ENCODE measurements around the gene FNDC1. TPM values are rescaled to one million over a fixed set of nuclear protein-coding genes. Genes with fewer than 3 reads are reported as not detected.

Gene FNDC1
- total RNA-seq, 1 donor from 2014 or later = not detected

DNA sequence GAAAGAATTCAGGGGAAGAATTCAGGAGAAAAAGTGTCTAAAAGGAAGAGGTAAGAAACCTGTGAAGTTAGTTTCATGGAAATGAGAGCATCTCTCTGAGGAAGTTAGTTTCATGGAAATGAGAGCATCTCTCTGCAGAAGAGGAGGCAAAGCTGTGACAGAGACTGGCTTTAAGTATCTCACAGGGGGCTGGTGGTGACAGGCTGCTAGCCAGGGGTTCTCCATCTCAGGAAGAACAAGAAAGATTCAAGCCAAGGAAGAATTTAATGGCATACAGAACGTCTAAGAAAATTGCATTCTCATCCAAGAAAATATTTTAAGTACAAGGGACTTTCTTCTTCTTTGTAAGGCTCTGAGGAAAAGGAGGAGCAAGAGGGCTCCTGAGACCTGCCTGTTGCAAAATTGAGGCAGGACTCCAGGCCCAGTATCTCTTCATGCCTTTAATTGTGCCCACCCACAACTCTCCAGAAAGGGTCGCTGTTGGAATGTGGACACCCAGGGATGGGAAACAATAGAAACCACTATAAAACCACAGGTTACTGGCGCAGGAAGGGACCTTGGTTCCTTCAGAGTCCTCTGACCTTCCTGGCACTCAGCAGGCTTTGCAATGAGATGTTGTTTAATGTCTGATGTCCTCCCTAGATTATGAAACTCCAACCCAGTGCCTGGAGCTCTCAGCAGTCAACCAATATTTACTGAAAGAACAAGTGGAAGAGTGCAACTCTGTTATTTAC is 136.8 kb downstream of the FNDC1 start:
- no peak for DNase-seq (ENCODE audit: low read depth)

DNA sequence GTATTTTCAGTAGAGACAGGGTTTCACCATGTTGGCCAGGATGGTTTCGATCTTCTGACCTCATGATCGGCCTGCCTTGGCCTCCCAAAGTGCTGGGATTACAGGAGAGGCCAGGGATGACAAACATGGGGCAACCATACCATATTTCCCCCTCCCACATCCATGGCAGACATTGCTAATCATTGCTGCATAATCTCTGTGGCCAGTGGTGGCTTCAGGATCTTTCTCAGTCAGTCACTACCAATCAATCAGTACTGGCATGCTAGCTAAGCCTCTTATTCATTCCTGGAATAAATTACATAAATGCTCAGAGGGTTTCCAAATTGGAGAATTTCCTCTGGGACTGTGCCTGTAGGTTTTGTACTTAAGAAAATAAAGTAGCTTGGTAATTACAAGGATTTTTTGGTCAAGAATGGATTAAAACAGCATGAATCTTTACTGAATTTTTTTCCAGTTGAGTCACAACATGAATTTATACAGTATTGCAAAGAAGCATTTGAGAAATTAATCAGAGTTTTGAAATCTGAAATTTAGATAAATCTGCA is 138.1 kb downstream of the FNDC1 start:
- no peak for DNase-seq (ENCODE audit: low read depth)

DNA sequence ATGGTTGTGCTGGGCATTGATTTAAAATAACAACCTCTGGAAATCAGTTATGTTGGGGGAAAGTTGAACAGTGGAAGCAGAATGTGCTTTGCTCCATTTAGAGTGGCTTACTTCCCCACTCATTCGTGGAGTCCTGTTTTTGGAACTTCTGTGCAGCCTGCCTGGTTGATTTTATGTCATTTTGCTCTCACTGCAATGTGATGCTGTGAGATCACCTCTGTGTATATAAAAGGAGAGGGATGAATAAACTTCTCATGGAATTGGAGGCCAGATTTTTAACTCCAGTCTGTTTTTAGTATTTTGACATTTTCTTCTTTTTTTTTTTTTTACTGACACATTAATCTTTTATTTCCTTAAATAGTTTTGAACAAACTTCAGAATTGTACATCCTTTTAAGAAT is 139.0 kb downstream of the FNDC1 start:
- DNase-seq (ENCODE audit: low read depth) = no peak

DNA sequence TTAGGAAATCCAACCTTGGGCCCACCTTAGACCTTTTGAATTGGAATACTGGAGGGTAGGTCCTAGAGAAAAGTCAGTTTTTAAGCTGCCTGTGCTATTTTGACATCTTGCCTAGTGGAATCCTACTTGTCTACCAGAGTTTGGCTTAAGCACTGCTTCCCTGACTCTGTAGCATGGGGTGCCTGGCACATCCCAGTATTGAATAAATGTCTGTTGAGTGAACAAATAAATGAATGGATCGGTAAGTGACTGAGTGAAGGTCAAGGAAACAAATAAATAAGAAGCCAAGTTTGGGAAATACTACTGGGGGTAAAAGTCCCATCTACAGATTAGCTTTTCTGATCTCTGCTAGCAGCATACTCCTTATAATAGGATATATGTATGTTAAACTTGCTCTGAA is 140.5 kb downstream of the FNDC1 start:
- no peak for DNase-seq (ENCODE audit: low read depth)

DNA sequence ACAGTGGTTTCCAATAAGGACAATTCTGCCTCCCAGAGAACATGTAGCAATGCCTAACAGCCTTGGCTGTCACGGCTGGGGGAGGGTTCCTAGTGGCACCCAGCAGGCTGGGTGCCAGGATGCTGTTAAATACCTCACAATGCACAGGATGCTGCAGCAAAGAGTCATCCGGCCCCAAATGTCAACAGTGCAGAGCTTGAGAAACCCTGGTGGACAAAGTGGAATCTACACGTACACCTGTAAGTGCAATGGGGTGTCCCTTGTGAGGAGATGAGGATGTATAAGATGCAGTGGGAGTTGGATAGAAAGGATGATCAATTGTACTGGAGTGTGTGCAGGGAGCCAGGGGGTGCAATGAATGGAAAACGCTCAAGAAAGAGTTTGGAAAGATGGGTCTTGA is 142.4 kb downstream of the FNDC1 start:
- no peak for DNase-seq (ENCODE audit: low read depth)

DNA sequence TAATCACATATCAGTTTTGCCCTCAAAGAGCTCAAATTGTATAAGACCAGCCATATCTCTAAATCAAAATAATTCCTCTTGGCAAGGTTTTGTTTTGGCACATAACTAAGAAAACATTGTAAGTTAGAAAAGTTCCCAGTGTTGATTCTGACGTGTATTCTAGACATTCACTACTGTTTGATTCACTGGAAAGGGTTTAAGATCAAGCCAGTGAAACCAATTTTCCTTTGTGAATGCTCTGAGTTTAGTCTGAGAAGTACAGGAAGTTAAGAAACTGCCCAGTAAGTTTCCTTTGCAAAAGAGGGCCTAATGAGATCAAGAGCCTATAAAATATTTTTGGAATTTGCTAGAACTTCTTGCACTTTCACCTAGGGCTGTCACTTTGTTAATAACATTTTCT is 143.0 kb downstream of the FNDC1 start:
- DNase-seq (ENCODE audit: low read depth) = no peak

DNA sequence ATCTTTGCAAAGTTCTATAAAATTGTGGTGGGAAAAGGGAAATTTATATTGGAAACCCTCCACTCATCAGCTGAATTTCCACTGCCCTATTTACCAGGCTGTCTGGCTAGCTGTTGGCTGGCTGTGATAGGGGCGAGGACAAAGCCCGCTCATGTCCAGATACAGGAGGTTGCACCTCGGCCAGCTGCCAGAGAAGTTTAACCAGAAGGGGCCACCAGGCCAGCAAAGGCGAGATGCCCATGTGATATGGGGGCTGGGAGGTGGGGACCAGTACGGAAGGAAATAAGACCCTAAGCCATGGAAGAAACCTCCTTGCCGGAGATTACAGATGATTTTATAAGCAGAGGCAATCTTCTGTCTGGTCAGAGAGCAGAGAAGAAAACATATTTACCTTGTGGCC is 143.8 kb downstream of the FNDC1 start:
- DNase-seq (ENCODE audit: low read depth) = no peak

DNA sequence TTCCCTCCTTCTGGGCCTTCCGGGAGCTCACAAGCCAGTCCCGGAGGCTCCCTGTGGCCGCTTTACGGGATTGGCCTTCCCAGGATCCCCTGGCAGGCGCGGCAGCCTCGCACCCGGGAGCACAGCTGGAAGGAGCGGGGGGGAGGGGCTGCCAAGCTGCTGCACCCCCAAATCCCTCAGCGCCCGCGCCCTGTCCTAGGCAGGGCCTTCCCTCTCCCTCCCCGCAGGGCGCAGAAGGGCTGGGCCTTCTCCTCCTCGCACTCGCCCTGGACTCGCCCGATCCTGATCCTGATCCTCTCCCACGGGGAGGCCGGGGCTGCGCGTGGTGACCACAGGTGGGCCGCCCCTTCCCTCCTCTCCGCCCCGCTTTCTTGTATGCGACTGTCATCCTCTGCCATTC is 146.4 kb downstream of the FNDC1 start:
- DNase-seq (ENCODE audit: low read depth) = no peak

DNA sequence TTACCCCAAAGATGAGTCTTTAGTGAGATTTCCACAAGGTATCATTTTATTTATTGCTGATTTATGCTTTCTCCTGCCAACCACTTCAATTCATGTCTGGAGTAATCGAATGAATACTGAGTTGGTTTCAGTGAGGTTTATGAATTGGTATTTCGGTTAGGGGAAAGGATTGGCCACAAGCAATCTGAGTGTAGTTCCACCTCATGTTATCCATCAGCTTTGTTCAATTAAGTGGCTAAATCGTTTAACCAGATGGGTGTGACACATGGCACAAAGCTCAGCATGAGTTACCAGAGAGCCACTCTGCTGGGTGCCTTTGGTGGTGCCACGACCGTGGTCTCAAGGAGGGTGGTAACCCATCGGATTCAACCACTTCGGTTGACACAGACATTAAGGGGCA is 148.2 kb downstream of the FNDC1 start:
- DNase-seq (ENCODE audit: low read depth) = no peak

DNA sequence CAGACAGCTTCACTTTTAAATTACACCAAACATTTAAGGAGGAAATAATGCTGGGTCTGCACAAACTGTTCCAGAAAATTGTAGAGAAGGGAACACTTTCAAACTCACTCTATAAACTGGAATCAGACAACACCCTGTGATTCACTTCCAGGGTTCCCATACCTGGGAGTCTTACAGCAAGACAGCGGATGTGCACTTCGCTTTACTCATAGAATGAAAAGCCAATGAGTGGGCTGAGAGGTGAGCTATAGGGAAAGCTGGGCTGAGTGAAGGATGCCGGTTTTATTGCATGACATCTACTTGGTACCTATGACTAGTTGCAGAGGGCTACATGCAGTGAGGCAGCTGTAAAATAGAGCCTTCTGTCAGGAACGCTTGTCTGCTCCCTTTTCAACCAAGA is 152.1 kb downstream of the FNDC1 start:
- no peak for DNase-seq (ENCODE audit: low read depth)

Other genes with a start within 250 kb of the FNDC1 start
- gene RSPH3, start 169.2 kb upstream of the FNDC1 start, total RNA-seq = 6.6 and 8.8 TPM in 2 replicates
- gene TAGAP, start 124.4 kb upstream of the FNDC1 start, total RNA-seq = 0.05 and 0.10 TPM in 2 replicates

Measured in myocyte (in vitro differentiated cells).